Measurements from ENCODE around the gene MYADM. TPM values are rescaled to one million over a fixed set of nuclear protein-coding genes. Genes with fewer than 3 reads are reported as not detected.

MYADM gene
- total and polyA plus RNA-seq, 2 of the 13 experiments (the other 11 are each of a cell fraction or from before 2014, with no cell fraction given) = 19.9 to 38.1 TPM

- TF ChIP-seq POGK (CRISPR knock-in tag; conservative IDR thresholded peaks at IDR 0.05) (peak; percentile 83), TOPORS (CRISPR knock-in tag; IDR thresholded peaks at IDR 0.05) (no peak), ZNF784 (CRISPR knock-in tag; IDR thresholded peaks at IDR 0.05; ENCODE audit: borderline replicate concordance) (no peak), ZNF446 (CRISPR knock-in tag; IDR thresholded peaks at IDR 0.05) (no peak), ZBTB34 (CRISPR knock-in tag; IDR thresholded peaks at IDR 0.05) (no peak), HNF1B (CRISPR knock-in tag; IDR thresholded peaks at IDR 0.05) (peak; percentile 90), ZNF331 (CRISPR knock-in tag; IDR thresholded peaks at IDR 0.05) (peak; percentile 85), RFX1 (IDR thresholded peaks at IDR 0.05) (no peak), NKX3-1 (CRISPR knock-in tag; IDR thresholded peaks at IDR 0.05) (no peak; the same call in 1 of the 2 replicates), KLF15 (CRISPR knock-in tag; IDR thresholded peaks at IDR 0.05; ENCODE audit: borderline replicate concordance) (no peak), MYNN (CRISPR knock-in tag; IDR thresholded peaks at IDR 0.05; ENCODE audit: low read depth) (no peak), ZNF251 (CRISPR knock-in tag; IDR thresholded peaks at IDR 0.05) (no peak), RXRB (CRISPR knock-in tag; IDR thresholded peaks at IDR 0.05; ENCODE audit: borderline replicate concordance) (peak; percentile 91), ZXDC (CRISPR knock-in tag; IDR thresholded peaks at IDR 0.05) (no peak), HIC2 (CRISPR knock-in tag; IDR thresholded peaks at IDR 0.05; ENCODE audit: low read depth) (peak; percentile 96), KLF6 (CRISPR knock-in tag; IDR thresholded peaks at IDR 0.05) (peak; percentile 60), ZNF75D (CRISPR knock-in tag; IDR thresholded peaks at IDR 0.05; ENCODE audit: borderline replicate concordance) (no peak), ZNF180 (CRISPR knock-in tag; IDR thresholded peaks at IDR 0.05; ENCODE audit: borderline replicate concordance, low read depth) (no peak), BRD4 (CRISPR knock-in tag; IDR thresholded peaks at IDR 0.05) (no peak), ARNTL (CRISPR knock-in tag; IDR thresholded peaks at IDR 0.05) (no peak)
These were observed 3.3 kb upstream of the MYADM start (continued) for GRCh38 chr19:53864308-53864836.

Data from HepG2 (cell line).